Activated CD8-positive, alpha-beta memory T cell treated with anti-CD3 and anti-CD28 coated beads, Interleukin-2, amount 50 U/mL, for 24 hours (primary cell): ENCODE measurements around the gene ABHD18.
"Not testable (repeated sequence)": the region's sequence is repeated elsewhere in the genome, so short reads cannot be mapped to it uniquely, and the experiment has no call there.

Experiments
- DNase-seq: peaks from one replicate; pipeline ENCODE4 v3.0.0-alpha.2; 2020; ENCODE audit errors: extremely low read depth

Gene ABHD18

GRCh38 chr4:127965062-127965802 lies at the start of gene ABHD18, which contains the start of gene MFSD8:
ABHD18 (plus strand) TSS chr4:127965406; CDS start chr4:127982956, 17,550 bp downstream.
MFSD8 (minus strand) TSS chr4:127965173; CDS start chr4:127965133, 40 bp downstream.
- DNase-seq = peak; percentile 97

GRCh38 chr4:127916512-127916911 lies 48.7 kb upstream of the ABHD18 start:
- no peak for DNase-seq

GRCh38 chr4:127917151-127917550 lies 48.1 kb upstream of the ABHD18 start:
- no peak for DNase-seq

GRCh38 chr4:127920521-127920920 lies 44.7 kb upstream of the ABHD18 start:
- DNase-seq = no peak

- DNase-seq = no peak
Observed at GRCh38 chr4:127922226-127922625, 43.0 kb upstream of the ABHD18 start.

GRCh38 chr4:127925720-127926119 lies 39.5 kb upstream of the ABHD18 start:
- not testable (repeated sequence) for DNase-seq

- no peak for DNase-seq
Observed at GRCh38 chr4:127930175-127930574, 35.0 kb upstream of the ABHD18 start.

GRCh38 chr4:127931836-127932235 lies 33.4 kb upstream of the ABHD18 start:
- DNase-seq = not testable (repeated sequence)

- DNase-seq = no peak
Observed at GRCh38 chr4:127936974-127937373, 28.2 kb upstream of the ABHD18 start.

GRCh38 chr4:127957105-127957504 lies 8.1 kb upstream of the ABHD18 start:
- DNase-seq = no peak

GRCh38 chr4:127959794-127960193 lies 5.4 kb upstream of the ABHD18 start:
- DNase-seq = no peak

GRCh38 chr4:127963633-127964398 lies 1.4 kb upstream of the ABHD18 start:
- not testable (repeated sequence) for DNase-seq

GRCh38 chr4:127964426-127965061 lies 662 bp upstream of the ABHD18 start:
- DNase-seq = not testable (repeated sequence)

GRCh38 chr4:127965803-127966175 lies 583 bp downstream of the ABHD18 start:
- DNase-seq = peak; percentile 44

- DNase-seq = no peak
Observed at GRCh38 chr4:127967141-127967775, 2.1 kb downstream of the ABHD18 start.

- no peak for DNase-seq
Observed at GRCh38 chr4:127968586-127968985, 3.4 kb downstream of the ABHD18 start.

GRCh38 chr4:127970925-127971324 lies 5.7 kb downstream of the ABHD18 start:
- not testable (repeated sequence) for DNase-seq

GRCh38 chr4:127975121-127975770 lies 10.0 kb downstream of the ABHD18 start:
- DNase-seq = no peak

GRCh38 chr4:127978930-127979329 lies 13.7 kb downstream of the ABHD18 start:
- no peak for DNase-seq

- no peak for DNase-seq
Observed at GRCh38 chr4:127982445-127982844, 17.2 kb downstream of the ABHD18 start.

- DNase-seq = no peak
Observed at GRCh38 chr4:127985989-127986388, 20.8 kb downstream of the ABHD18 start.
